ENCODE data around the gene MPHOSPH8.

DNA sequence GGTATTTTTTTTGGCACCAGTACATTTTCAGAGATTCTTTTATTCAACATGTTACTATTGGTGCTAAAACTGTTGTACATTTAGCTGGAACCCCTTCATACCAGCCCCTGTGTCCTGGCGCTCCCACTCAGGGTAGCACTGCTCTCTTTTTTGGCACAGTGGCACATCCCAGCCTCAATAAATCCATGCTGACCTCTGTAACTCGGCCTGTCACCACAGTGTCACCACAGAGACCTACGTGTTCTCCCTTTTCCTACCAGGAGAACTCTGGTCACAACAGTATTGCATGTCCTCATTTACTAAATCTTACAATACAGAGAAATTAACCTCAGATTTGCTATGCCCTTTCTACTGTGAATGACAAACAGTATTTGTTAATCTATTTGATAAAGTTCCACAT, 10.2 kb downstream of the MPHOSPH8 start:
- TF ChIP-seq, protein P1, sequence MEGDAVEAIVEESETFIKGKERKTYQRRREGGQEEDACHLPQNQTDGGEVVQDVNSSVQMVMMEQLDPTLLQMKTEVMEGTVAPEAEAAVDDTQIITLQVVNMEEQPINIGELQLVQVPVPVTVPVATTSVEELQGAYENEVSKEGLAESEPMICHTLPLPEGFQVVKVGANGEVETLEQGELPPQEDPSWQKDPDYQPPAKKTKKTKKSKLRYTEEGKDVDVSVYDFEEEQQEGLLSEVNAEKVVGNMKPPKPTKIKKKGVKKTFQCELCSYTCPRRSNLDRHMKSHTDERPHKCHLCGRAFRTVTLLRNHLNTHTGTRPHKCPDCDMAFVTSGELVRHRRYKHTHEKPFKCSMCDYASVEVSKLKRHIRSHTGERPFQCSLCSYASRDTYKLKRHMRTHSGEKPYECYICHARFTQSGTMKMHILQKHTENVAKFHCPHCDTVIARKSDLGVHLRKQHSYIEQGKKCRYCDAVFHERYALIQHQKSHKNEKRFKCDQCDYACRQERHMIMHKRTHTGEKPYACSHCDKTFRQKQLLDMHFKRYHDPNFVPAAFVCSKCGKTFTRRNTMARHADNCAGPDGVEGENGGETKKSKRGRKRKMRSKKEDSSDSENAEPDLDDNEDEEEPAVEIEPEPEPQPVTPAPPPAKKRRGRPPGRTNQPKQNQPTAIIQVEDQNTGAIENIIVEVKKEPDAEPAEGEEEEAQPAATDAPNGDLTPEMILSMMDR (IDR thresholded peaks at IDR 0.05 in 8 of 11, conservative IDR thresholded peaks at IDR 0.05 in 3 of 11) = no peak
- TF ChIP-seq POLR2AphosphoS5 (IDR thresholded peaks at IDR 0.05) (no peak), POLR2A (IDR thresholded peaks at IDR 0.05) (no peak)

Data from spleen (tissue), 7 donors.